LHCN-M2 (cell line): ENCODE data around the gene ZNF335. TPM values are rescaled to one million over a fixed set of nuclear protein-coding genes. Genes with fewer than 3 reads are reported as not detected.
A peak's percentile ranks its signal among the peaks of the same experiment; 100 is the strongest.

ENCODE experiments used
- DNase-seq: peaks from one replicate; pipeline ENCODE4 v3.0.0-alpha.2; 2012; ENCODE audit warnings: low read depth
- polyA plus RNA-seq: library from polyadenylated mRNA; unstranded; fragments of >200 nt; gene quantifications from one replicate; pipeline ENCODE4 v1.2.1, GENCODE V29; 2012; ENCODE audit warnings: missing spikeins
- total RNA-seq: library from RNA; depleted of rRNA; stranded (reverse); fragments of >200 nt; gene quantifications from 2 replicates; pipeline ENCODE4 v1.2.3, GENCODE V29; 2014; rRNA removed

The ZNF335 gene, protein sequence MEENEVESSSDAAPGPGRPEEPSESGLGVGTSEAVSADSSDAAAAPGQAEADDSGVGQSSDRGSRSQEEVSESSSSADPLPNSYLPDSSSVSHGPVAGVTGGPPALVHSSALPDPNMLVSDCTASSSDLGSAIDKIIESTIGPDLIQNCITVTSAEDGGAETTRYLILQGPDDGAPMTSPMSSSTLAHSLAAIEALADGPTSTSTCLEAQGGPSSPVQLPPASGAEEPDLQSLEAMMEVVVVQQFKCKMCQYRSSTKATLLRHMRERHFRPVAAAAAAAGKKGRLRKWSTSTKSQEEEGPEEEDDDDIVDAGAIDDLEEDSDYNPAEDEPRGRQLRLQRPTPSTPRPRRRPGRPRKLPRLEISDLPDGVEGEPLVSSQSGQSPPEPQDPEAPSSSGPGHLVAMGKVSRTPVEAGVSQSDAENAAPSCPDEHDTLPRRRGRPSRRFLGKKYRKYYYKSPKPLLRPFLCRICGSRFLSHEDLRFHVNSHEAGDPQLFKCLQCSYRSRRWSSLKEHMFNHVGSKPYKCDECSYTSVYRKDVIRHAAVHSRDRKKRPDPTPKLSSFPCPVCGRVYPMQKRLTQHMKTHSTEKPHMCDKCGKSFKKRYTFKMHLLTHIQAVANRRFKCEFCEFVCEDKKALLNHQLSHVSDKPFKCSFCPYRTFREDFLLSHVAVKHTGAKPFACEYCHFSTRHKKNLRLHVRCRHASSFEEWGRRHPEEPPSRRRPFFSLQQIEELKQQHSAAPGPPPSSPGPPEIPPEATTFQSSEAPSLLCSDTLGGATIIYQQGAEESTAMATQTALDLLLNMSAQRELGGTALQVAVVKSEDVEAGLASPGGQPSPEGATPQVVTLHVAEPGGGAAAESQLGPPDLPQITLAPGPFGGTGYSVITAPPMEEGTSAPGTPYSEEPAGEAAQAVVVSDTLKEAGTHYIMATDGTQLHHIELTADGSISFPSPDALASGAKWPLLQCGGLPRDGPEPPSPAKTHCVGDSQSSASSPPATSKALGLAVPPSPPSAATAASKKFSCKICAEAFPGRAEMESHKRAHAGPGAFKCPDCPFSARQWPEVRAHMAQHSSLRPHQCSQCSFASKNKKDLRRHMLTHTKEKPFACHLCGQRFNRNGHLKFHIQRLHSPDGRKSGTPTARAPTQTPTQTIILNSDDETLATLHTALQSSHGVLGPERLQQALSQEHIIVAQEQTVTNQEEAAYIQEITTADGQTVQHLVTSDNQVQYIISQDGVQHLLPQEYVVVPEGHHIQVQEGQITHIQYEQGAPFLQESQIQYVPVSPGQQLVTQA (N-terminal part only)
- total RNA-seq, result 15.3 and 15.9 TPM in 2 replicates
- 8.5 TPM for polyA plus RNA-seq

GRCh38 chr20:45971675-45972499 lies at the start of gene ZNF335:
Gene ZNF335 (minus strand): TSS chr20:45972203. CDS start chr20:45971410, 793 bp downstream.
- DNase-seq, result peak; percentile 94

DNA sequence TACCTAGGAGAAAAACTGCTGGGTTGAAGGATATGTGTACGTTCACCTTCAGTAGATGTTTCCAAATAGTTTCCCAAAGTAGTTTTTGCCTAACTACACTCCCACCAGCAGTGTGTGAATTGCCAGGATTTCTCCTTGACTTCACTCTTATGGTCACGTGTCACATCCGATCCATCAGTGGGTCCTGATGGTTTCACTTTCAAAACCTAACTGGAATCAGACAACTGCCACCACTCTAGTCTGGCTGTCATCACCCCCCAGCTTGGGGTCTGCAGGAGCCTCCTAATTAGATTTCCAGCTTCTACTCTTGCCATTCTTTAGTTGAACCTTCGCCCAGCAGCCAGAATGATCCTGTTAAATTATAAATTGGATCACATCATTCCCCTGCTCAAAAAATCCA lies 48.6 kb upstream of the ZNF335 start:
- DNase-seq, result no peak

GRCh38 chr20:46018611-46019010 lies 46.6 kb upstream of the ZNF335 start:
- no peak for DNase-seq

DNA sequence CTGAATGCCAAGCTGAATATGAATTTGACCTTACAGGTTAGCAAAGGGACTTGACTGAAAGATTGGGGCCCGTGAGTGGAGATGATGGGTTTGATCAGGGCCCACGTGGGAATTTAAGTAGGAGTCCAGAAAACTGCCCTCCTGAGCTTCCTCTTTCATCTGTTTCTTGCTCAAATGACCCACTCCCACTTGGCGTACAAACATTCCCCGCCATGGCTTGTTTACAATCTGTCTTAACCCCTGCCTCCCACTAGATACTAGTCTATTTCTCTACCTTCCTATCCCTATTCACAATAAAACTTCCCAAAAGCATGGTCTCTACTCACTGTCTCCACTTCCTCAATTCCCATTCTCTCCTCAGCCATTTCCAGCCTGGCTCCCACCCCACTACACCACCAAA lies 46.1 kb upstream of the ZNF335 start:
- no peak for DNase-seq

DNA sequence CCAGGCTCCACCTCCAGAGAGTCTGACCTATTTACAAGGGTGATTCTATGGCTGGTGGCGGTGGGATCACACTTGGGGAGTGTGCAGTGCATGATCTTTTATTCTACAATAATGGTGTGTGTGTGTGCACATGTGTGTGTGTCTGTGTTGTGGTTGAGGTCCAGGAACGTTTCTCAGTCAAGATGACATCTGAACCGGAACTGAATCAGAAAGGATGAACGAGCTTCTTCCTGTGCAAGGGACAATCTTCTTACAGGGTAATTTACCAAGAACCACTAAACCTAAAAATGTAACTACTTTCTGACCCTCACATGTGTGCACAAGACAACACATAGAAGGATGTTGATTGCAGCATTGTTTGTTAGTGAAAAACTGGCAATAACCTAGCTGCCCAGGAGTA lies 45.3 kb upstream of the ZNF335 start:
- DNase-seq, result no peak

DNA sequence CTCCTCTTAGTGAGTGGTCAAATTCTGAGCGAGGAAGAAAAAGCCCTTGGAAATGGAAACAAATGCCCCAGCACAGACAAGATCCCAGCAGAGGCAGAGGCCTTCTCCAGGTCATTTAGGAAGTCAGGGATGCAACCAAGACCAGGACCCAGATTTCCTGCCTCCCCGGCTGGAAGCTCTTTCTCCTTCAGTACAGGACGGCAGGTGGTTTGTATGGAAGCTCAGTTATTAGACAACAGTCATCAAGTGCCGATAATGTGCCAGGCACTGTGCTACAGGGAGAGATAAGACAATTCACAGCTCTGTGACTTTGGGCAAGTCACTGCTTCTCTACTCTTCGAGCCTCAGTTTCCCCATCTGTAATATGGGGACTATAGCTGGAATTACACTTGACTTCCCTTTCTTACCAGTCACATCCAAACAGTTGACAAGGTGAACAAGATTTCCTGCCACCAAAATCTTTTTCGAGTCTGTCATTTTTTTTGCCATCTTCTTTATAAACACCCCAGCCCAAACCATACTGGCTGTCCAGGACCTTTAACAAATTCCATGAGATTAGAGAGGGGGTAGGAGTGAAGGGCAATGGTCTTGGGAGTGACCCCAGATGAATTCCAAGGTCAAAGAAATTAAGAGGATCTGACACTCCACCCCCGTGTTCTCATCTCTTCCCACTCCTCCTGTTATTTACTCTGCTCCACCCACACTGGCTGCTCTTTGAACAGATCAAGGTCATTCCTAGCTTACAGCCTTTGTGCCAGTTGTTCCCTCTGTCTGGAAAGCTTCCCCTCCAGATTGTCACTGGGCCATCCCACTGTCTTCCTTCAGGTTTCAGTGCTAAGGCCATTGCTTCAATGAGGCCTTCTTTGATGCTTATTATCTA lies 42.8 kb upstream of the ZNF335 start:
- DNase-seq, result no peak

DNA sequence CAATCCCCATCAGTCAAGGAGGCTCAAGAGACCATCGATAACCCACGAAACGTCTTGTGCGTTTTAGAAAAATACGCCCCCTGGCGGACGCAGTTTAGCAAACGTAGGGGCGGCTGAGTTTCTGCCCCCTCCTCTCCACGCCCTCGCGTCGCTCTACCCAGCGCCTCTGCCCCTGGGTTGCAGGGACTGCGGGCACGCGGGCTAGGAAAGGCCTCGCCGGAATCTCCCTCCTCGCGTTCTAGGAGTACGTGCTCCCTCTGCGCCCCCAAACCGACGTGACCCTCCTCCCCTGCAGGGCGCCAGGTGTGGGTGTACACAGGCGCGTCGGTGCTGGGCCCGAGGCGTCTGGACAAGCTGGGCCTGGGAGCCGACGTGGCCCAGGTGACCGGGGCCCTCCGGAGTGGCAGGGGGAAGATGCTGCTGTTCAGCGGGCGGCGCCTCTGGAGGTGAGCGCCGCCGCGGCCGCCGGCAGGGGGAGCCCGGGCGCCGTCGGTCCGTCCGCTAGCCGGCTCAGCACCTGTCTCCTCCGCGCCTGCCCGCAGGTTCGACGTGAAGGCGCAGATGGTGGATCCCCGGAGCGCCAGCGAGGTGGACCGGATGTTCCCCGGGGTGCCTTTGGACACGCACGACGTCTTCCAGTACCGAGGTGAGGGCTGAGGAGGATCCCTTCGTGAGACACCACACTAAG lies 42.0 kb upstream of the ZNF335 start:
- no peak for DNase-seq

DNA sequence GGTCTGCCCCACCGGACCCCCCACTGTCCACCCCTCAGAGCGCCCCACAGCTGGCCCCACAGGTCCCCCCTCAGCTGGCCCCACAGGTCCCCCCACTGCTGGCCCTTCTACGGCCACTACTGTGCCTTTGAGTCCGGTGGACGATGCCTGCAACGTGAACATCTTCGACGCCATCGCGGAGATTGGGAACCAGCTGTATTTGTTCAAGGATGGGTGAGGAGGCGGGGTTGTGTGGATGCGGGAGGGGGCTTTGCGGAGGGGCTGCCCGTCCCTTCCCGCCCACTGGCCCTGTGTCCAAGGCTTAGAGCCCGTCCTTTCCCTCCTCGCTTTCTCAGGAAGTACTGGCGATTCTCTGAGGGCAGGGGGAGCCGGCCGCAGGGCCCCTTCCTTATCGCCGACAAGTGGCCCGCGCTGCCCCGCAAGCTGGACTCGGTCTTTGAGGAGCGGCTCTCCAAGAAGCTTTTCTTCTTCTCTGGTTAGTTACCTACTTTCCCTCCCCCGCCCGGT lies 41.4 kb upstream of the ZNF335 start:
- DNase-seq, result no peak

DNA sequence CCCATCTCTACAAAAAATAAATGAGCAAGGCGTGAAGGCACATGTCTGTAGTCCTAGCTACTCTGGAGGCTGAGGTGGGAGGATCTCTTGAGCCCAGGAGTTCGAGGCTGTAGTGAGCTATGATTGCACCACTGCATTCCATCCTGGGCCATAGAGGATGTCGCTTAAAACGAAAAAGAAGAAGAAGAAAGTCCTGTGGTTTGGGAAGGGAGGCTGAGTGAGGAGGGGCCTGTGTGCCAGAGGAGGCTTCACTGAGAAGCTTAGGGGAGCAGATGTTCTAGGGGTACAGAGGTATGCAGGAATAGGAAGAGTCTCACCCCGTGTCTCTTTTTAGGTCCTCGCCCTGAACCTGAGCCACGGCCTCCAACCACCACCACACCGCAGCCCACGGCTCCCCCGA lies 40.9 kb upstream of the ZNF335 start:
- no peak for DNase-seq

DNA sequence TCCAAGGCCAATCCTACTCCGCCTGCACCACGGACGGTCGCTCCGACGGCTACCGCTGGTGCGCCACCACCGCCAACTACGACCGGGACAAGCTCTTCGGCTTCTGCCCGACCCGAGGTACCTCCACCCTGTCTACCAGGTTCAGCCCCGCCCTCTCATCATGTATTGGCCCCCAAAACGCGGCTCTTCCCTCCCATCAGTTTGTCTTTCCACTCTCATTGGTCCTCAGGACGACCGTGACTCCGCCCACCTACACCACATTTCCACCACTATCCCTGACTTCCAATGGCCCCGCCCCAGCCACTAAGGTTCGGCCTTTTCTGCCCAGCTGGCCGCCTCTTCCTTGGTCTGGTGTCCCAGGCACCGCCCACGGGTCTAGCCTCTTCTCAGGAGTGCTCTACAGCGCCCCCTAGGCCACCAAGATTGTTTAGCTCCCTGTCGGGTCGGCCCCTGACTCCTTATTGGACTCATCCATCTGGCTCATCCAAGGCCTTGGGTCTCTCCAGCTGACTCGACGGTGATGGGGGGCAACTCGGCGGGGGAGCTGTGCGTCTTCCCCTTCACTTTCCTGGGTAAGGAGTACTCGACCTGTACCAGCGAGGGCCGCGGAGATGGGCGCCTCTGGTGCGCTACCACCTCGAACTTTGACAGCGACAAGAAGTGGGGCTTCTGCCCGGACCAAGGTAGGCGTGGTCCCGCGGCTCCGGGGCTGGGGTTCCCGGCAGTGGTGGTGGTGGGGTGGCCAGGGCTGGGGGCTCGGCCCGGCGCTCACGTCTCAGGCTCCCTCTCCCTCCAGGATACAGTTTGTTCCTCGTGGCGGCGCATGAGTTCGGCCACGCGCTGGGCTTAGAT lies 39.9 kb upstream of the ZNF335 start:
- DNase-seq, result peak; percentile 43

DNA sequence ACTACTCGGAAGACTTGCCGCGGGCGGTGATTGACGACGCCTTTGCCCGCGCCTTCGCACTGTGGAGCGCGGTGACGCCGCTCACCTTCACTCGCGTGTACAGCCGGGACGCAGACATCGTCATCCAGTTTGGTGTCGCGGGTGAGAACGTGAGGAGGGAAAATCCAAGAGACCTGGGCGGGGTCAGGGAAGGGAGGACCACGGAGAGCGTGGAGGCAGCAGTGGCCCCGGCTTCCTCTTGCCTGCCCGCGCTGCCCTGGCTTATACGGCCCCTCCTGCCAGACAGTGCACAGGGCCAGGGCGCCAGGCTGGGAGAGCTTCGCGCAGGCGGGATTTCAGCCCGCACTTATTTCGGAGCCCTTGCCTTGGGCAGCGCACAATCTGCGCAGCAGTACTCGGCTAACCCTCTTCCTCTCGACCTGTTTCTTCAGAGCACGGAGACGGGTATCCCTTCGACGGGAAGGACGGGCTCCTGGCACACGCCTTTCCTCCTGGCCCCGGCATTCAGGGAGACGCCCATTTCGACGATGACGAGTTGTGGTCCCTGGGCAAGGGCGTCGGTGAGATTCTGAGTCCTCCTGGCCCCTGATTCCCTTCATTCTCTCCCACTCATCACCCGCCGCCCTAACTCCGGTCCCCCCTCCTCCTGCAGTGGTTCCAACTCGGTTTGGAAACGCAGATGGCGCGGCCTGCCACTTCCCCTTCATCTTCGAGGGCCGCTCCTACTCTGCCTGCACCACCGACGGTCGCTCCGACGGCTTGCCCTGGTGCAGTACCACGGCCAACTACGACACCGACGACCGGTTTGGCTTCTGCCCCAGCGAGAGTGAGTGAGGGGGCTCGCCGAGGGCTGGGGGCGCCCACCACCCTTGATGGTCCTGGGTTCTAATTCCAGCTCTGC lies 38.7 kb upstream of the ZNF335 start:
- DNase-seq, result no peak

DNA sequence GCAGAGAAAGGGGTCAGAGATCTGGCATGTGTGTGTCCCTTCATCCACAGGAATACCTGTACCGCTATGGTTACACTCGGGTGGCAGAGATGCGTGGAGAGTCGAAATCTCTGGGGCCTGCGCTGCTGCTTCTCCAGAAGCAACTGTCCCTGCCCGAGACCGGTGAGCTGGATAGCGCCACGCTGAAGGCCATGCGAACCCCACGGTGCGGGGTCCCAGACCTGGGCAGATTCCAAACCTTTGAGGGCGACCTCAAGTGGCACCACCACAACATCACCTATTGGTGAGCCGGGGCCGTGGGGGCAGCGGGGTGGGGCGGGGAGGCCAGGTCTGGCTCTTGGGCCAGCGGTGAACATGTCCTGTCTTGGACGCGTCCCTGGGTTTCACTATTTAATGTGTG lies 37.8 kb upstream of the ZNF335 start:
- no peak for DNase-seq

GRCh38 chr20:46007671-46008070 lies 35.7 kb upstream of the ZNF335 start:
- no peak for DNase-seq

- DNase-seq, result no peak
Measured at GRCh38 chr20:46006964-46007363, 35.0 kb upstream of the ZNF335 start.

- DNase-seq, result no peak
Measured at GRCh38 chr20:46006022-46006705, 34.2 kb upstream of the ZNF335 start.

DNA sequence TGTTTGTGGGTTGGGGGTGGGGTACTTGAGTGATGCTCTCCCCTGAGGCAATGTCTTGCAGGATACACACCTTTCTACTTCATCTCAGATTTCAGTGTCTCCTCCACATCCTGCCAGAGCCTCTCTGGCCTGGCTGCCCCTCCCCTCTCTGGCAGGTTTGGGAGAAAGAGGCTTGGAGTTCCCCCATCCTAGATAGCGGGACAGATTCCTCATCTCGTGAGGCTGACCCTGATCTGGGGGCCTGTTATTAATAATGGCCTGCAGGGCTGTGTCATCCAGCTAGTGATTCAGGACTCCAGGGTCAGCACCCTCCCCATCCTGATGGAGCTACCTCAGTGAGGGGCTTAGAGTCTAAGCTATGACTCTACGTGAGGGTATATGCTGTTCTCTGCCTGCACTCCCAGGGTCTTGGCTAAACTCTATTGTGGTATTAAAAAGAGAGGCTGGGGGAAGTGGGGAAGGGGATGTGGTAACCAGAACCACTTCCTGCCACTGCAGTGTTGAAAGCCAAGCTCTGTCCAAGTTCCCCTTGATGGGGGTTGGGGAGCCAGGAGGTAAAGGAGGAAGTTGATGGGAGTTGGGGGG lies 33.0 kb upstream of the ZNF335 start:
- no peak for DNase-seq
